ENCODE data around the gene ATPAF1.
A peak's percentile ranks its signal among the peaks of the same experiment; 100 is the strongest.

The ATPAF1 gene

GRCh38 chr1:46616277-46617107 is 51.7 kb downstream of the ATPAF1 start, which contains the start of gene MOB3C:
TSS of gene MOB3C (minus strand) at chr1:46616811. CDS start at chr1:46613321, 3,490 bp downstream.
- peaks cover 28% of the 10 kb centered on the region for H3K4me1 ChIP-seq (ENCODE audit: control insufficient read depth, insufficient read depth, low read length)
- H3K9ac ChIP-seq (ENCODE audit: low read length): peak within 1 kb of the TSS; percentile 54
- peak within 1 kb of the TSS; percentile 88 for H3K27ac ChIP-seq (ENCODE audit: low read depth, low read length)
- H3K27me3 ChIP-seq (ENCODE audit: control insufficient read depth, insufficient read depth, low read length): no peaks in the 10 kb centered on the region
- H3K36me3 ChIP-seq (ENCODE audit: control insufficient read depth, insufficient read depth, low read length): no peaks in the 10 kb centered on the region
- H3K4me3 ChIP-seq (ENCODE audit: low read length): peak within 1 kb of the TSS; percentile 86

- H3K27ac ChIP-seq (ENCODE audit: low read depth, low read length): peak overlapping the region; percentile 88
- H3K9ac ChIP-seq (ENCODE audit: low read length): peak overlapping the region; percentile 54
- no peaks in the 10 kb centered on the region for H3K36me3 ChIP-seq (ENCODE audit: control insufficient read depth, insufficient read depth, low read length)
- H3K27me3 ChIP-seq (ENCODE audit: control insufficient read depth, insufficient read depth, low read length): no peaks in the 10 kb centered on the region
- peak overlapping the region; percentile 86 for H3K4me3 ChIP-seq (ENCODE audit: low read length)
- H3K4me1 ChIP-seq (ENCODE audit: control insufficient read depth, insufficient read depth, low read length): peaks cover 29% of the 10 kb centered on the region
Measured at GRCh38 chr1:46615735-46616134, 52.4 kb downstream of the ATPAF1 start.

GRCh38 chr1:46615088-46615487 is 53.1 kb downstream of the ATPAF1 start:
- Histone ChIP-seq H3K27ac (ENCODE audit: low read depth, low read length) (peak overlapping the region; percentile 3), H3K4me1 (ENCODE audit: control insufficient read depth, insufficient read depth, low read length) (peaks cover 29% of the 10 kb centered on the region), H3K9ac (ENCODE audit: low read length) (no peak overlapping the region), H3K4me3 (ENCODE audit: low read length) (peak overlapping the region; percentile 86), H3K36me3 (ENCODE audit: control insufficient read depth, insufficient read depth, low read length) (no peaks in the 10 kb centered on the region), H3K27me3 (ENCODE audit: control insufficient read depth, insufficient read depth, low read length) (no peaks in the 10 kb centered on the region)

DNA sequence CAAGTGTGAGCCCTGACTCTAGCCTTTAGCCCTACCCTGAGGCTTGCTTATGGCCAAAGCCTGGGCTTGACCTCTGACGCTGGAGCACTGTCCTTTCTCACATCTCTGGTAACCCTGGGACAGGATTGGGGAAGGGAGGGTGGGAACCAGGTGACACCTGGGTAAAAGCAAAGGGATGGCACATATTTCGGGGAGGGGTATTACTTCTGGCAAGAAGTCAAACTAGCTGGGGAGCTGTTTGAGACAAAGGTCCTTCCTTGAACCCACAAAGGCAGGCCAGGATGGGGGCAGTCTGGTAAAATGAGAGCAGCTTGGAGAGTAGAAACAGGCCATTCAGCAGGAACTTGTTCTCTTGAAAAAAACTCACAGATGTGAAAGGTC is 53.6 kb downstream of the ATPAF1 start:
- H3K27me3 ChIP-seq (ENCODE audit: control insufficient read depth, insufficient read depth, low read length): no peaks in the 10 kb centered on the region
- no peak overlapping the region for H3K4me3 ChIP-seq (ENCODE audit: low read length)
- H3K9ac ChIP-seq (ENCODE audit: low read length): no peak overlapping the region
- peak overlapping the region; percentile 62 for H3K27ac ChIP-seq (ENCODE audit: low read depth, low read length)
- H3K36me3 ChIP-seq (ENCODE audit: control insufficient read depth, insufficient read depth, low read length): no peaks in the 10 kb centered on the region
- H3K4me1 ChIP-seq (ENCODE audit: control insufficient read depth, insufficient read depth, low read length): peaks cover 29% of the 10 kb centered on the region

- H3K27ac ChIP-seq (ENCODE audit: low read depth, low read length): peak overlapping the region; percentile 62
- H3K4me1 ChIP-seq (ENCODE audit: control insufficient read depth, insufficient read depth, low read length): peaks cover 29% of the 10 kb centered on the region
- no peak overlapping the region for H3K9ac ChIP-seq (ENCODE audit: low read length)
- H3K4me3 ChIP-seq (ENCODE audit: low read length): peak overlapping the region; percentile 34
- no peaks in the 10 kb centered on the region for H3K27me3 ChIP-seq (ENCODE audit: control insufficient read depth, insufficient read depth, low read length)
- H3K36me3 ChIP-seq (ENCODE audit: control insufficient read depth, insufficient read depth, low read length): peaks cover 5% of the 10 kb centered on the region
Measured at GRCh38 chr1:46613661-46614603, 54.2 kb downstream of the ATPAF1 start.

- H3K4me1 ChIP-seq (ENCODE audit: control insufficient read depth, insufficient read depth, low read length): peaks cover 29% of the 10 kb centered on the region
- no peaks in the 10 kb centered on the region for H3K27me3 ChIP-seq (ENCODE audit: control insufficient read depth, insufficient read depth, low read length)
- peaks cover 13% of the 10 kb centered on the region for H3K36me3 ChIP-seq (ENCODE audit: control insufficient read depth, insufficient read depth, low read length)
- H3K27ac ChIP-seq (ENCODE audit: low read depth, low read length): no peak overlapping the region
- H3K9ac ChIP-seq (ENCODE audit: low read length): no peak overlapping the region
- peak overlapping the region; percentile 34 for H3K4me3 ChIP-seq (ENCODE audit: low read length)
Measured at GRCh38 chr1:46612937-46613660, 55.1 kb downstream of the ATPAF1 start.

DNA sequence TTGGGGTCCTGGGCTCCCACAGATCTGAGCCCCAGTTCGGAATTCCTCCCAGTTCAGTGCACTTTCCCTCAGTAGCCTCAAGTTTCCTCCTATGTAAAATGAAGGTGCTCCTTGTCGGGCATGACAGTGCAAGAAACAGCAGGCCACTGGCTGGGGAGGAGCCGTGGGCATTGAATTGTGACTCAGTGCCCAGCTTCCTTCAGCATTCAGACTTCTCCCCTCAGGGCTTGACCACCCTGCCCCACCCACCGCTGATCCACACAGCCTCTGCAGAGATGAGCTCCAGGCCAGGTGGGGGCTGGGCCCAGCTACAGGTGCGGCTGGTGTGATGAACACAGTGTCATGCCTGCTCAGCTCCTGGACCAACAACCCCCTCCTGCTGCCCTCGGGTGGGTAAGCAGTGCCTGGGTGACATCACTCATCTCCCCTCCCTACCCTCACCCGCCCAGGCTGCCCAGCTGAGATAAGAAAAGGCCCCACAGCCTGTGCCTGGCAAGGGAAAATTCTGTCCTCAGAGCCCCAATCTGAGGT is 56.4 kb downstream of the ATPAF1 start:
- H3K4me3 ChIP-seq (ENCODE audit: low read length): no peak overlapping the region
- H3K9ac ChIP-seq (ENCODE audit: low read length): no peak overlapping the region
- peaks cover 29% of the 10 kb centered on the region for H3K4me1 ChIP-seq (ENCODE audit: control insufficient read depth, insufficient read depth, low read length)
- peaks cover 16% of the 10 kb centered on the region for H3K36me3 ChIP-seq (ENCODE audit: control insufficient read depth, insufficient read depth, low read length)
- H3K27me3 ChIP-seq (ENCODE audit: control insufficient read depth, insufficient read depth, low read length): no peaks in the 10 kb centered on the region
- H3K27ac ChIP-seq (ENCODE audit: low read depth, low read length): no peak overlapping the region

- peaks cover 16% of the 10 kb centered on the region for H3K36me3 ChIP-seq (ENCODE audit: control insufficient read depth, insufficient read depth, low read length)
- no peak overlapping the region for H3K9ac ChIP-seq (ENCODE audit: low read length)
- no peak overlapping the region for H3K27ac ChIP-seq (ENCODE audit: low read depth, low read length)
- H3K4me3 ChIP-seq (ENCODE audit: low read length): no peak overlapping the region
- H3K4me1 ChIP-seq (ENCODE audit: control insufficient read depth, insufficient read depth, low read length): peaks cover 17% of the 10 kb centered on the region
- no peaks in the 10 kb centered on the region for H3K27me3 ChIP-seq (ENCODE audit: control insufficient read depth, insufficient read depth, low read length)
Measured at GRCh38 chr1:46607345-46608130, 60.6 kb downstream of the ATPAF1 start.

- peaks cover 8% of the 10 kb centered on the region for H3K4me1 ChIP-seq (ENCODE audit: control insufficient read depth, insufficient read depth, low read length)
- H3K27ac ChIP-seq (ENCODE audit: low read depth, low read length): no peak overlapping the region
- H3K36me3 ChIP-seq (ENCODE audit: control insufficient read depth, insufficient read depth, low read length): peaks cover 16% of the 10 kb centered on the region
- no peak overlapping the region for H3K9ac ChIP-seq (ENCODE audit: low read length)
- no peaks in the 10 kb centered on the region for H3K27me3 ChIP-seq (ENCODE audit: control insufficient read depth, insufficient read depth, low read length)
- no peak overlapping the region for H3K4me3 ChIP-seq (ENCODE audit: low read length)
Measured at GRCh38 chr1:46606255-46606965, 61.8 kb downstream of the ATPAF1 start.

GRCh38 chr1:46605232-46605631 is 62.9 kb downstream of the ATPAF1 start:
- H3K4me1 ChIP-seq (ENCODE audit: control insufficient read depth, insufficient read depth, low read length): peaks cover 8% of the 10 kb centered on the region
- H3K27ac ChIP-seq (ENCODE audit: low read depth, low read length): no peak overlapping the region
- H3K4me3 ChIP-seq (ENCODE audit: low read length): no peak overlapping the region
- no peaks in the 10 kb centered on the region for H3K27me3 ChIP-seq (ENCODE audit: control insufficient read depth, insufficient read depth, low read length)
- H3K36me3 ChIP-seq (ENCODE audit: control insufficient read depth, insufficient read depth, low read length): peaks cover 16% of the 10 kb centered on the region
- H3K9ac ChIP-seq (ENCODE audit: low read length): no peak overlapping the region
